IMR-90 (cell line): ENCODE measurements around the gene POLR1D. TPM values are rescaled to one million over a fixed set of nuclear protein-coding genes. Genes with fewer than 3 reads are reported as not detected.

Experiments
- ATAC-seq: fragments of 200-7000 bp; cut with Tn5 transposase; 2 replicates; pipeline ENCODE4 v1.9.1; 2020; ENCODE audit warnings: low read depth, mild to moderate bottlenecking, moderate library complexity
- BruUV-seq: library from RNA; stranded (reverse); fragments of 400-500 nt; replicated peaks from 2 replicates; lab custom pipeline; 2021; lab: Mats Ljungman, UMichigan
- CTCF ChIA-PET: fragments of 300-600 bp; formaldehyde crosslinking; extraction: SDS; loops from one replicate; lab custom pipeline; 2021; ENCODE audit warnings: antibody characterized with exemption; lab: Yijun Ruan, JAX
- POLR2A ChIA-PET: fragments of 300-600 bp; sonication (Branson Sonifier 250); formaldehyde crosslinking; loops from one replicate; lab custom pipeline; 2022; ENCODE audit warnings: antibody characterized with exemption; ENCODE audit not compliant: unreplicated experiment; lab: Charles Lee
- DNase-seq: peaks from one replicate; pipeline ENCODE4 v3.0.0; 2013
- H2AFZ ChIP-seq: replicated peaks from 2 replicates; pipeline ENCODE3; 2013; ENCODE audit warnings: low read length, mild to moderate bottlenecking; ENCODE audit not compliant: poor library complexity
- H2AK5ac ChIP-seq: 2 replicates; pipeline ENCODE4 v1.6.1; 2013; ENCODE audit warnings: low read depth, low read length, inconsistent platforms
- H2AK9ac ChIP-seq: replicated peaks from 2 replicates; pipeline ENCODE3; 2013; ENCODE audit warnings: mild to moderate bottlenecking, low read depth, low read length, moderate library complexity; ENCODE audit not compliant: poor library complexity
- H2BK120ac ChIP-seq: 2 replicates; pipeline ENCODE4 v1.6.1; 2013; ENCODE audit warnings: low read depth, low read length, inconsistent platforms
- H2BK15ac ChIP-seq: 3 replicates; pipeline ENCODE4 v1.6.1; 2013; ENCODE audit warnings: low read depth, low read length, inconsistent platforms
- H2BK20ac ChIP-seq: 2 replicates; pipeline ENCODE4 v1.6.1; 2013; ENCODE audit warnings: low read depth, mild to moderate bottlenecking, inconsistent platforms, low read length, moderate library complexity
- H2BK5ac ChIP-seq: 2 replicates; pipeline ENCODE4 v1.6.1; 2013; ENCODE audit warnings: mild to moderate bottlenecking, low read depth, low read length, inconsistent platforms; ENCODE audit not compliant: poor library complexity, severe bottlenecking
- H3K14ac ChIP-seq: replicated peaks from 2 replicates; pipeline ENCODE4 v1.6.1; 2013; ENCODE audit warnings: low read depth, low read length, inconsistent platforms
- H3K18ac ChIP-seq: 2 replicates; pipeline ENCODE4 v1.6.1; 2013; ENCODE audit warnings: low read depth, low read length, control low read depth
- H3K23ac ChIP-seq: 2 replicates; pipeline ENCODE4 v1.6.1; 2013; ENCODE audit warnings: low read depth, low read length, inconsistent platforms
- H3K27ac ChIP-seq: 2 replicates; pipeline ENCODE4 v1.5.1; 2013; ENCODE audit warnings: mild to moderate bottlenecking, control low read depth, low read length; ENCODE audit not compliant: insufficient read depth
- H3K27me3 ChIP-seq: 2 replicates; pipeline ENCODE4 v1.6.1; 2013; ENCODE audit warnings: low read length; ENCODE audit not compliant: control insufficient read depth, insufficient read depth
- H3K36me3 ChIP-seq: 2 replicates; pipeline ENCODE4 v1.6.1; 2013; ENCODE audit warnings: low read length, mixed read lengths; ENCODE audit not compliant: control insufficient read depth, insufficient read depth
- H3K4ac ChIP-seq: 2 replicates; pipeline ENCODE4 v1.6.1; 2013; ENCODE audit warnings: low read depth, low read length, inconsistent platforms
- H3K4me1 ChIP-seq: 2 replicates; pipeline ENCODE4 v1.6.1; 2013; ENCODE audit warnings: low read length, mixed read lengths; ENCODE audit not compliant: control insufficient read depth, insufficient read depth
- H3K4me2 ChIP-seq: 2 replicates; pipeline ENCODE4 v1.6.1; 2013; ENCODE audit warnings: low read depth, mild to moderate bottlenecking, control low read depth, low read length, moderate library complexity
- H3K4me3 ChIP-seq: 2 replicates; pipeline ENCODE4 v1.5.1; 2013; ENCODE audit warnings: low read depth, mild to moderate bottlenecking, control low read depth, low read length, moderate library complexity; ENCODE audit not compliant: insufficient read depth
- H3K56ac ChIP-seq: 2 replicates; pipeline ENCODE4 v1.6.1; 2013; ENCODE audit warnings: low read length, inconsistent platforms; ENCODE audit not compliant: insufficient read depth; ENCODE audit errors: extremely low read depth
- H3K79me1 ChIP-seq, 2 experiments: 2 replicates each; pipeline ENCODE4 v1.6.1; 2013; ENCODE audit warnings: low read length in 2 of 2, inconsistent platforms in 1 of 2, low read depth in 1 of 2
- H3K9ac ChIP-seq: 2 replicates; pipeline ENCODE4 v1.6.1; 2013; ENCODE audit warnings: low read depth, low read length, control low read depth
- H3K9me1 ChIP-seq: 2 replicates; pipeline ENCODE4 v1.6.1; 2013; ENCODE audit warnings: low read length, inconsistent platforms; ENCODE audit not compliant: insufficient read depth
- H3K9me3 ChIP-seq: 2 replicates; pipeline ENCODE4 v1.6.1; 2013; ENCODE audit warnings: low read length; ENCODE audit not compliant: control insufficient read depth, insufficient read depth
- H4K20me1 ChIP-seq: 2 replicates; pipeline ENCODE4 v1.6.1; 2013; ENCODE audit warnings: low read length, inconsistent platforms; ENCODE audit not compliant: insufficient read depth
- H4K5ac ChIP-seq: 2 replicates; pipeline ENCODE4 v1.6.1; 2013; ENCODE audit warnings: mild to moderate bottlenecking, low read depth, low read length, control low read depth
- H4K8ac ChIP-seq, 2 experiments: 2 replicates each; pipeline ENCODE4 v1.6.1; 2013; ENCODE audit warnings: low read depth in 2 of 2, low read length in 2 of 2, control low read depth in 1 of 2, inconsistent platforms in 1 of 2
- H4K91ac ChIP-seq: 2 replicates; pipeline ENCODE4 v1.6.1; 2013; ENCODE audit warnings: low read depth, low read length, inconsistent platforms; ENCODE audit not compliant: insufficient read depth
- ELK1 ChIP-seq: fragments of 150-350 bp; IDR thresholded peaks from 2 replicates; pipeline ENCODE4 v1.6.1; 2016; ENCODE audit warnings: low read depth, mild to moderate bottlenecking, low read length, moderate library complexity, borderline replicate concordance
- FOS ChIP-seq: fragments of 150-350 bp; IDR thresholded peaks from 2 replicates; pipeline ENCODE4 v1.6.1; 2016; ENCODE audit warnings: low read depth, low read length
- WGBS, 2 experiments: methylation state at CpG; one replicate each; pipeline versions ENCODE4 v1.1.5 to v1.1.7; 2013; ENCODE audit warnings: missing lambda C conversion rate in 2 of 2; ENCODE audit not compliant: insufficient read length in 1 of 2; ENCODE audit errors: extremely low coverage in 2 of 2; 5-methylcytosine and 5-hydroxymethylcytosine counted together
- dilution Hi-C: fragments of 300-500 bp; cut with HindIII; formaldehyde crosslinking; loops from one replicate; pipeline ENCODE4 v1.14.3; 2018; ENCODE audit warnings: low sequenced_read_pairs; ENCODE audit not compliant: unreplicated experiment
- in situ Hi-C: fragments of 300-500 bp; cut with MboI; formaldehyde crosslinking; loops from 3 replicates; pipeline ENCODE4 v1.14.3; 2019; ENCODE audit warnings: low sequenced_read_pairs, inconsistent platforms, mixed read lengths
- intact Hi-C: fragments of 100-400 bp; cut with micrococcal nuclease; formaldehyde crosslinking; loops from 2 replicates; pipeline ENCODE4 v1.10.0; 2022
- polyA plus RNA-seq, 3 experiments: library from polyadenylated mRNA; depleted of rRNA; stranded (reverse); fragments of >200 nt; gene quantifications; 2 replicates each; pipeline ENCODE4 v1.2.3, GENCODE V29; 2012; ENCODE audit warnings: low replicate concordance in 1 of 3
- total RNA-seq: library from RNA; depleted of rRNA; stranded (reverse); fragments of >200 nt; gene quantifications from 2 replicates; pipeline ENCODE4 v1.2.3, GENCODE V29; 2012

Gene POLR1D
- total and polyA plus RNA-seq, 2 of the 4 experiments (the other 2 are of a cell fraction) = 65.4 to 110 TPM

DNA sequence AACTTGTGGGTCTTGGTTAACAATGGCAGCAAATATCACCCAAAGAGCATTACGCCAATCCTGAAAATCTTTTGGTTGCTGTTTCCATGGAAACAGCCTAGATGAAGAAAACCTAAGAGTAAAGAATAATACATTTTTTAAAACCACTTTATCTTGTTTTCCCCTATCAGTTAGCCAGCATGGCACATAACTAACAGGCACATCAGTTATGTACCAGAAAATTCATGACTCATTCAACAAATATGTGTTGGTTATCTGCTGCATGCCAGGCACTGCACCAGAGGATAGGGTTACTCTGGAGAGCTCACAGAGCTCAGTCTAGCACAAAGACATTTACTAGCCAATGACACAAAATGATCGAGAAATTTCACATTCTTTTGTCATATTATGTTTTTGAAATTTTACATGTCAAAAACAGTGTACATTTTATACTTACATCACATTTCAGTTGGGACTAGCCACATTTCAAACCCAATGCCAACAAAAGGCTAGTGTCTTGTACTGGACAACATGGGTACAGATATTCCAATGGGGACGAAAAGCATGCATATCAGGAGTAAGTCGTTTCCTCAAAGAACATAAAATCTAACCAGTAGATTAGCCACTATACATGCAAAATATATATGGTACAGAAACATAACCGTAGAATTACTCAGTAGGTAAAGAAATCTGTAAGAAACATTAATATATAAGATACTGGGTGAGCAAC lies 21.7 kb upstream of the POLR1D start:
- no peak overlapping the region for H2BK5ac ChIP-seq
- in situ Hi-C loops = loop anchor here (25.0 kb wide), 1 partner anchor 613 kb away; no protein-coding TSS in a partner anchor
- peak; percentile 91 for ATAC-seq
- peak; percentile 67 for DNase-seq
- WGBS, 2 experiments = no CpG with 5 or more reads among the region's 5 CpGs
- H4K5ac ChIP-seq = no peak overlapping the region
- H2BK20ac ChIP-seq = no peak overlapping the region
- H2AFZ ChIP-seq = no peak overlapping the region
- no peaks in the 10 kb centered on the region for H3K36me3 ChIP-seq
- H3K14ac ChIP-seq = no peak overlapping the region
- POLR2A ChIA-PET = no interaction called here
- H3K4me1 ChIP-seq = 0 out of 2 replicates have a peak, but pooled peaks cover under 1% of the 10 kb centered on the region
- no peaks in the 10 kb centered on the region for H3K9me3 ChIP-seq
- H3K79me1 ChIP-seq = peaks cover 16 to 40% of the 10 kb centered on the region in 2 experiments; a peak in 3 of 4 replicates
- peaks cover 5% of the 10 kb centered on the region; the same call in 1 of the 2 replicates for H3K9me1 ChIP-seq
- dilution Hi-C loops = no loop called here
- H4K20me1 ChIP-seq = no peaks in the 10 kb centered on the region
- H3K18ac ChIP-seq = no peak overlapping the region
- H3K4me3 ChIP-seq = no peak overlapping the region
- no peak overlapping the region for H4K91ac ChIP-seq
- H2BK15ac ChIP-seq = no peak overlapping the region
- no peak overlapping the region; a peak in 1 of 4 replicates for H4K8ac ChIP-seq
- peak; percentile 73; the same call in 1 of the 2 replicates for TF ChIP-seq FOS
- no peak for TF ChIP-seq ELK1
- no TSS peak for BruUV-seq
- H3K27me3 ChIP-seq = no peaks in the 10 kb centered on the region
- intact Hi-C loops = no loop called here
- CTCF ChIA-PET = interaction anchor here (1.0 kb wide), 1 partner anchor 14 kb away, joined by 3 read pairs; no protein-coding TSS in a partner anchor
- no peak overlapping the region for H2AK5ac ChIP-seq
- no peak overlapping the region for H3K23ac ChIP-seq
- no peak overlapping the region for H3K4ac ChIP-seq
- no peak overlapping the region for H3K9ac ChIP-seq
- H3K4me2 ChIP-seq = peak overlapping the region; percentile 25; the same call in 1 of the 2 replicates
- H3K56ac ChIP-seq = no peak overlapping the region
- H2BK120ac ChIP-seq = no peak overlapping the region
- H2AK9ac ChIP-seq = no peak overlapping the region
- H3K27ac ChIP-seq = no peak overlapping the region
